ENCODE measurements around the gene RAMP3.
"Not testable (repeated sequence)": the region's sequence is repeated elsewhere in the genome, so short reads cannot be mapped to it uniquely, and the experiment has no call there.

RAMP3 gene

DNA sequence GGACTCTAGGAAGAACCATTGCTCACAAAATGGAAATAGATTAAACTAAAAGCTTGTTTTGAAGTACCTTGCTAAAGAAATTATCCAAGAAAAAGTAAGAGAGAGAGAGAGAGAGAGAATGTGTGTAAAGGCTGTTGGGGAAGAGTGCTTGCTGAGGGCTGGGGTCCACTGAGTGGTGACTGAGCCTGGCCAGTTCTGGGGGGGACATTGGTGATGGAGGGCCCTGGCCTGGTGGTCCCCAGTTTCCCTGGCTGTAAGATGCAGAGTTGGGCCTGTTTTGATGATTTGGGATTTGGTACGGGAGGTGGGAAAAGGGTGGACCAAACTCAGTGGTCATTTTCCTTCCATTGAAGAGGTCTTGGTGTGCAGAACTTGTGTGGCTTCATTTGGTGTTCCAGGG, 880 bp downstream of the RAMP3 start:
- no peak for DNase-seq

DNA sequence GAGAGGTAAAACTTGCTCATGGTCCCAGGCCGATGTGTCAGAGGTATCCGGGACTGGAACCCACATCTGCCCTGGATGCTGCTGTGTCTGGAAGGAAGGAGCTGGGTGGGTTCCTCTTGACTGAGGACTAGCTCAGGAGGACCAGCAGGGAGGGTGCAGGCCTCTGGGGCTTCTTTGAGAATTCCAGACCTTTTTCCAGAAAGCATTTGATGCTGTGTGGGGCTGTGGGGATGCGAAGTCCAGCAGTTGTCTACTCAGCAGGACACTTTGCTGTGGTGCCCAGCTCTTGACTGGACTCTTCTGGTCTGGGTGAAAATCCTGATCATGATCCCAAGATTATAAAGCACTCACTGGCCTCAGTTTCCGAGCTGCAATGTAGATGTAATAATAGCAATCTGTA, 1.7 kb downstream of the RAMP3 start:
- no peak for DNase-seq

DNA sequence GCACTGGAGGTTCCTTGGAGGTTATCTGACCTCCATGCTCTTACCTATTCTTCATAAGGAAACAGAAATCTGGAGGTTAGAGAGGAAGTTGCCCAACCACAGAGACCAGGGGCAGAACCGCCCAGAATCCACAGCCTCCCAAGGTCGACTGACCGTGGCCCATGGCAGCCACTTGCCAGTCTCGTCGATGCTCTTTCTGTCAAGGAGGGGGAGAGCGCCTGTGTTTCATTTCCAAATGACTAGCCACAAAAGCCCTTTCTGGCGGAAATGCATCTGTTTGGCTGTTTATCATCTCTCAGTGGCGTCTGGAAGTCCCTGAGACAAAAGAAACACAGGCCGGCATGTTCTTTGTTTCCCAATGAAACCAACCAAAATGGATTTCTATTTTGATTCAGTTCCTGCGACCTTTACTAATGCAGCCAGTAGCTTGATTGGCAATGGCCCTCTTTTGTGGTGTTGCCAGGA, 2.9 kb downstream of the RAMP3 start:
- no peak for DNase-seq

DNA sequence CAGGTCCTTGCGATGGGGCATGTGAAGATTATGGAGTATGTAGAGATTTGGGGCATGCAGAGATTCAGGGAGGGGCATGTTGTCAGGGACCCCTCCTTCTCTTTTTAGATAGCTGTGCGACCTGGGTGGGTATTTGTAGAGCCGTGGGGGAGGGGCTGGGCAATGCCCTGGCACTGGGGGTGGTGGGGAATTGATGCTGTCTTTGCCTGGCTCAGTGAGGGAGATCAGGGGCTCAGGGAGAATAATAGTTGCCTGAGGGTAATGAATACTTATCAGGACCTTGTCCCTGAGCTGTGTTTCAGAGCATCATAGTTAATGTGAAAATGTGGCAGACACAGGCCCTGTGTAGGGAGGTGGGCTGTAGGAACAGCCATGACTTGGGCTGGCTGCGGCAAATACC, 3.5 kb downstream of the RAMP3 start:
- no peak for DNase-seq

DNA sequence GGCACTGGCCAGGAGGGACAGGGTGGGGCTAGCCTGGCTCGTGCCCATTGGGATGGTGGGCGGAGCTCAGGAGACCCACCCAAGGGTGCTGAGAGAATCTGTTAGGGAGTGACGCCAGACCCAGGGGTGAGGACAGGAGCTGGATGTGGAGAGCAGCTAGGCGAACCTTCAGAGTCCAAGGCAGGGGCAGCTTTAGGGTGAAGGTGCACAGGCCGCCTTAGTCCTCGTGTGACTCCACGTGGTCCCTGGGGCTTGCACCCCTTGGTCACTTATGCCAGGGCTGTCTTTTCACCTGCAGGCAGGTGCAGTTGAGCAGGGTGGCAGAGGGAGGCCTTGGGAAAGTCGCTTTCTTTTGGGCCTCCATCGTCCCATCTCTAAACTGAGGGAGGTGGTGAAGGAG, 4.3 kb downstream of the RAMP3 start:
- no peak for DNase-seq

DNA sequence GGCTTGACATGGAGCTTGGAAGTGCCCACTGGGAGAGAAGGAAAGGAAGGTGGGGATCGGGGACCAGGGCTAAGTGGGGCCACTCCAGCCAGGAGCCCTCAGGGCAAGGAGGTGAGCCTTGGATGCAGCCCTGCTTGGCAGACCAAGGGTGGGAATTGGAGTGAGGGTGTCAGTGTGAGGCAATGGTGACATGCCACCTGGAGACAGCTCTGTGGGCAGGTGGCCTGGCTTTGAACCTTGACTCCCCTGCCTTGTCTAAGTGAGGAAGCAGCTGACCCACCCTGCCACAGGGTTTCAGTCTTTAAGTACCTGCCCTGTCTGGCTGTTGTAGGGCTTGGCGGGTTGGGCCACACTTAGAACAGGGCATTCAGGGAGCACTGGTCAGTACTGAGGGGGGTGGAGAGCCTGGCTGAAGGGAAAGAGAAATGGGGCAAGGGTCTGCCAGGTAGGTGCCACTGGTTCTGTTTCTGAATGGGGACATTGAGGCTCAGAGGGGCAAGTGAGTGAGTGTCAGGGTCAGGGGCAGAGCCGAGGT, 4.8 kb downstream of the RAMP3 start:
- DNase-seq: no peak

DNA sequence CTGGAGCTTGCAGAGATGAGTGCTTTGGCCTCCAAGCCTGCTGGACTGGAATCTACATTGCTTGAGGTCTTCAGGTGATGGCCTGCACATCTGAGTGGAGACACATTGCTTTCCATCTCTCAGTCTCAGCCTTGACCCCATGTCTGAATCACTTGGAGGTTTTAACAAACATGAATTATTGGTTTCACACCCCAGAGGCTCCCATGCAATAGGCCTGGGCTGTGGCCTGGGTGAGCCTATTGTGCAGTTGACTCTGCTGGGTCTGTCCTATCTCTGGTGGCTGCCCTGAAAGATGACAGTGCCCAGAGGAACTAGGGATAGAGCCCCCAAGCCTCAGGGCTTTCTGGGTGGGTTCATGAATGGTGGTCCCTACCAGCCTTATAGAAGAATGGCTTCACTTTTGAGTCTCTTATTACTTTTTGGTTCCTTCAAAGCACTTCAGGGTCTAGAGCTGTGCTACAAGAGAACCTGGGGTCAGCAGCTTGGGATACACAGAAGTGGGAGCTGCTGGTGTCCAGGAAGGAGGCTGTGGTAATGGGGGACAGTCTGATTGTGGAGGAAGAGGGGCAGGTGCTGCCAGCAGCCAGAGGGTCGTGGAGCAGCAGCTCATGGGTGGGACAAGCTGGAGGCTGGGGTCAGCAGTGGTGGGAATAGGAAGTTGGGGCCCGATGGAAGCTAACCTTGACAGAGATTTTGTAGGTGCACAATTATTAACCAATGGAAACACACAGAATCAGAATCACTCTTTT, 5.5 kb downstream of the RAMP3 start:
- DNase-seq: no peak

DNA sequence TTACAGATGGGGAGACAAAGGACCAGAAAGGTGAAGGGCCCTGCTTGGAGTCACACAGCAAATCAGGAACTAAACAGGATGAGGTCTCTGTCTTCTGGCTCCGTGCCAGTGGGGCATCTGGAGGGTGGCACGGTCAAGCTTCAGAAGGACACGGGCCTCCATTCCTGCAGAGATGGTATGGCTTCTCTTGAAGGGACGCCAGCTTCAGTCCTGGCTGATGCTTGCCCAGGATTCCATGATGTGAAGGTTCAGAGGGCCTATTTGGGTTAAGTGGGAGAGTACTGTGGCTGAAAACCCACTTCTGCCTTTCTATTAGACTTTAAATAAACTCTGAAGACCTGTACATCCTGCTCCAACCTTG, 6.1 kb downstream of the RAMP3 start:
- DNase-seq: no peak

DNA sequence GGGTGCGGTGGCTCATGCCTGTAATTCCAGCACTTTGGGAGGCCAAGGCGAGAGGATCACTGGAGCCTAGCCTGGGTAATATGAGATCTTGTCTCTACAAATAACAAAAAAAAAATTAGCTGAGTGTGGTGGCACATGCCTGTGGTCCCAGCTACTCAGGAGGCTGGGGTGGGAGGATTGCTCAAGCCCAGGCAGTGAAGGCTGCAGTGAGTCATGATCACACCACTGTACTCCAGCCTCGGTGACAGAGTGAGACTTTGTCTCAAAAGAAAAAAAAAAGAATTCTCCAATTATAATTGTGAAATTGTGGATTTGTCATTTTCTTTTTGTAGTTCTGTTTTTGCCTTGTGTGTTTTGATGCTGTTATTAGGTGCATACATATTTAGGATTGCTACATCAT, 6.7 kb downstream of the RAMP3 start:
- not testable (repeated sequence) for DNase-seq

DNA sequence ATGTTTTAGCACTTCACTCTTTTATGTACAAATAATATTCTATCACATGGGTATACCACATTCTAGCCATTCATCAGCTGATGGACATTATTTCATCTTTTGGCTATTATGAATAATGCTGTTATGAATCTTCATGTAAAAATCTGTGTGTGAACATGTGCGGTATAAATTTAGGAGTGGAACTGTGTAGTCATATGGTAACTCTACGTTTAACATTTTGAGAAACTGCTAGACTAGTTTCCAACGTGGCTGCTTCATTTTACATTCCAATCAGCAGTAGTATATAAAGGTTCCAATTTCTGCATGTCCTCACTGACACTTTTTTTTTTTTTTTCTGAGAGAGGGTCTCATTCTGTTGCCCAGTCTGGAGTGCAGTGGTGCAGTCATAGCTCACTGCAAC, 8.3 kb downstream of the RAMP3 start:
- DNase-seq: no peak

DNA sequence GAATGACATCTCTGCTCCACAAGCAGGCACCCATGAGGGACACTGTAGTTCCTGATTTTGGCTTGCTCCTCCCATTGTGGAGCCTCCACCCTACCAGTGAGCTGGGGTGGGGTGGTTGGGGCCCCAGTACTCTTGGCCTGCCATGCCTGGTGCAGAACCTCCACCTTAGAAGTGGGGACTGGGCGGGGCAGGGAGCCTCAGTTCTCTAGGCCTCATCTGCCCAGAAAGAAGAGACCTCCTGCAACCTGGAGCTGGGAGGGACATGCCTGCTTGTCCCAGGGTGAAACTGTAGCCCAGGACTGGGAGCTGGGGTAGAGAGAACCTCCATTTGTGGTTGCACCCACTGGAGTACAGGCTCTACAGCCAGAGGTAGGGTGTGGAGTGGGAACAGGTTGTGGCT, 14.4 kb downstream of the RAMP3 start:
- no peak for DNase-seq

DNA sequence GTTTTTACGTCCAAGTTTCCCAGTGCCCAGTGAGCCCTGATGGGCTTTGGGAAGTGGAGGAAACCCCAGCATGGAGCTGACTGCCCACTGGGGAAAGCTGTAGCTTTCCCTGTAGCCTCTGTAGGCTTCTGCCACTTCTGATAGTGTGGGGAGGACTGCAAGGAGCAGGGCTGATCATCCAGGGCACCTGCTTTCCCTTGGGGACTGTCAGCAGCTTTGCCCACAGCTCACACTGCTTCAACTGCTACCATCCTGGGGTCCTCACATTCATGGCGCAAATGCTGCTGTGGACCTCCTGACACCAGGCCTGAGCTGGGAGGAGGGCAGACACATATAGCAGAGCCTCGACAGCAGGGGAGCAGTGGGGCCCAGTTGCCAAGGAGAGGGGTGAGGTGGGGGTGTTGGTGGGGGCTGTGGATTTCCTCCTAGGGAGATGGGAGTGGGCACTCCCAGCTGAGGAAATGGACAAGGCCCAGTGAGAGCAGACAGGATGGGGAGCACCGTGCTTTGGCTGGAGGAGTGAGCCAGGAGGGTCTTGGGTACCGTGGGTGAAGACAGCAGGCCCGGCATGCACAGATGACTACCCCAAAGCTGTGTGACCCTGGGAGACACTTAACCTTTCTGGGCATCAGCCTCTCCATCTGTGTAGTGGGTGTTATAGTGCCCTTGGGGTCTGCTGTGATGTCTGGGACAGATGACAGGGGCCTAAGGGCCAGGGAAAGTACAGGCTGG, 16.2 kb downstream of the RAMP3 start:
- DNase-seq: no peak

DNA sequence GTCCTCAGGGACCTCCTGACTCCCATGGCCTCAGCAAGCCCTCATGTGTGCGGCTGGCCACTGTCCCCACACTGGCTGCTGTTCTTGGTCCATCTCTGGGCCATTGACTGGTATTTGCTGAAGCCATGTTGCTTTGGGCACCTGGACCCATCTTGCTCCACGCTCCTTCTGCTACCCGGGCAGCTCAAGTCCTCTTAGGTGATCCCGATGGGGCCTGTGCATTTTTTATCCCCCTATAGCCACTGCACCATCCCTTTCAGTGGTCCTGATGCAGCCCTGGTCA, 16.7 kb downstream of the RAMP3 start:
- DNase-seq: no peak

DNA sequence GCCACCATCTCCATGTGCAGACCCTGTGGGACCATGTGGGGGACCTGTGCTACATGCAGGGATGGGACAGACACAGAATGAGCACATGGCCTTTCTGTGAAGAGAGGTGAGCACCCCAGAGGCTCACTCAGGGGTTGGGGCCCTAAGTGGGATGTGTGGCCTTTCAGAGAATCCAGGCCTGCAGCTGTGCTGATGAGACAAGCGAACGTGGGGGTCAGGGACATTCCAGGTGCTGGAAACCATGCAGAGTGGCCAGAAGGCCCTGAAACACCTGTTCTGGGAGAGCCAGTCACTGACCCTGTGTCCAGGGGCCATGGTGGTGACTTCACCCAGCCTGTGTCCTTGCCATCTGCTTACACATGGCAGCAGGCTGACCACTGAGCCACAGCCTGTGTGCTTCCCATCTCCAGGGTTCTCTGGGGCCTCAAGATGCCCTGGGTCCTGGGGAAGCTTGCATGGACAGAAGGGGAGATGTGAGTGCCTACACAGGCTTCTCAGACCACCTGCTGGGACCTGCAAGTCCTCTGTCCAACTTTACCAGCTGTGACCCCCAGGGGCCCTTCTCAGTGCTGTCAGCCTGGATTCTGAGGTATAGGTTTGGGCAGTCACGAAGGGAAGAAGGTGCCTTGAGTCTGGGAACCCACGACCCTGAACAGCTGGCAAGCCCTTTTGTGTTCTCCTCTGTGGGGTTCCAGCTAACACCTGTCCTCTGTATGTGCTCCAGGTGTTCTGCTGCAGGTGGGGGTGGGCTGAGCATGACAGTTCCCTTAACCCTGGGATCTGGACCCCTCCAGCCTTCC, 17.6 kb downstream of the RAMP3 start:
- no peak for DNase-seq

DNA sequence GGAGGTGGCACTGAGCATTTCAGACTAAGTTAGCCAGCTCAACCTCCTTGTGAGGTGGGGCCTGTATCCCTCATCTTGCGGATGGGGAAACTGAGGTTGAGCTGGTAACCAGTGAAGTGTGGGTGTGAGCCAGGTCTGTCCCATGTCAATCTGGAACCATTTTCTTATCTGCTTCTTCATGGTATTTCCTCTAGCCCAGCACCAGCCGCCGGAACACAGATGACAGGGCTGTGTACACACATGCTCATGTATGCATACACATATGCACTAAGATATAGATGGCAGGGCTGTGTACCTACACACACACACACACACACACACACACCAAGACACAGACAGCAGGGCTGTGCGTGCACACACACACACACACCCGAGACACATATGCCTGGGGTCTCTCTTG, 18.5 kb downstream of the RAMP3 start:
- DNase-seq: no peak

DNA sequence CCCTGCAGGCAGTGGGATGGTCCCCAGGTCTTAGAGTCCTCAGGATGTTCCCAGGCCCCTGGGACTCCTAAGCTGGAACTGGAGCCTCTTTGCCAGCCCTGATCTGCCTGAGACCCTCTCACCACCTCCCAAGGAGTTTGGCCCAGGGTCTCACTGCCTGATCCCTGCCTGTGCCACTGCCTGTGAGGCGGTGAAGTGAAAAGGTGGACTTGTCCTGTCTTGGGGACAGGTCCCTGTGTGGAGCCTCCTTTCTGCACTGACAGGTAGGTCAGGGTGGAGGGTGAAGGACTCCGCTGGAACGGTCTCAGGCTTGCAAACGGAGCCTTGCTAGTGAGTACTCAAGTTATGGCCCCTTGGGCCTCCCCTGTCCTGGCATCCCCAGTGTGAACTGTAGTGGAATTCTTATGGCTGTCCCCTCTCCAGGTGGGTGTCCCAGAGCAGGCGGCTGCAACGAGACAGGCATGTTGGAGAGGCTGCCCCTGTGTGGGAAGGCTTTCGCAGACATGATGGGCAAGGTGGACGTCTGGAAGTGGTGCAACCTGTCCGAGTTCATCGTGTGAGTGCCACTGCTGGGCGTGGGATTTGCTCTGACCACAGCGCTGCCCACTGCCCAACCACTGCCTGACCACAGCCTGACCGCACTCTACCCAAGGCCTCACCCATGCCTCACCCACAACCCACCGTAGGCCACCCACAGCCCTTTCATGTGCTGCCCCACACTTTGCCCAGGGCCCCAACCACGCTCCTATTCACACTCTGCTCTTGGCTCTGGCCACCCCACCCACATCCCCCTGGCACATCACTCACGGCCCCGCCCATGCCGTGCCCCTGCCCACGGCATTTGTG, 19.5 kb downstream of the RAMP3 start:
- no peak for DNase-seq

DNA sequence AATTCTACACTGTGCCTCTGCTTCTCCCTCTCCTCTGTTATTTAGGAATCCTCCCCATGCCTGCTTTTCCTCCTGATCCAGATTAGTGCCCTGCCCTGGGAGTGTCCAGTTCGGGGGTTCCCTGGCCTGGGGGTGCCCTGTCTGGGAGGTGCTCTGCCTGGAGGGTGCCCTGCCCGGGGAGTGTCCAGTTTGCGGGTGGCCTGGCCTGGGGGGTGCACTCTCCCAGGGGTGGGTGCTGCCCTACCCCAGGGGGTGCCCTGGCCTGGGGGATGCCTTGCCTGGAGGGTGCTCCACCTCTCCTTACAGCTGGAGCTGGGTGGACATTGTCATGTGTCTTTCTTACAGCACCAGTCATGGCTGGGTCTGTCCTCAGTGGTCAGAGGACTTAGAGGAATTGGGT, 20.2 kb downstream of the RAMP3 start:
- DNase-seq: no peak

DNA sequence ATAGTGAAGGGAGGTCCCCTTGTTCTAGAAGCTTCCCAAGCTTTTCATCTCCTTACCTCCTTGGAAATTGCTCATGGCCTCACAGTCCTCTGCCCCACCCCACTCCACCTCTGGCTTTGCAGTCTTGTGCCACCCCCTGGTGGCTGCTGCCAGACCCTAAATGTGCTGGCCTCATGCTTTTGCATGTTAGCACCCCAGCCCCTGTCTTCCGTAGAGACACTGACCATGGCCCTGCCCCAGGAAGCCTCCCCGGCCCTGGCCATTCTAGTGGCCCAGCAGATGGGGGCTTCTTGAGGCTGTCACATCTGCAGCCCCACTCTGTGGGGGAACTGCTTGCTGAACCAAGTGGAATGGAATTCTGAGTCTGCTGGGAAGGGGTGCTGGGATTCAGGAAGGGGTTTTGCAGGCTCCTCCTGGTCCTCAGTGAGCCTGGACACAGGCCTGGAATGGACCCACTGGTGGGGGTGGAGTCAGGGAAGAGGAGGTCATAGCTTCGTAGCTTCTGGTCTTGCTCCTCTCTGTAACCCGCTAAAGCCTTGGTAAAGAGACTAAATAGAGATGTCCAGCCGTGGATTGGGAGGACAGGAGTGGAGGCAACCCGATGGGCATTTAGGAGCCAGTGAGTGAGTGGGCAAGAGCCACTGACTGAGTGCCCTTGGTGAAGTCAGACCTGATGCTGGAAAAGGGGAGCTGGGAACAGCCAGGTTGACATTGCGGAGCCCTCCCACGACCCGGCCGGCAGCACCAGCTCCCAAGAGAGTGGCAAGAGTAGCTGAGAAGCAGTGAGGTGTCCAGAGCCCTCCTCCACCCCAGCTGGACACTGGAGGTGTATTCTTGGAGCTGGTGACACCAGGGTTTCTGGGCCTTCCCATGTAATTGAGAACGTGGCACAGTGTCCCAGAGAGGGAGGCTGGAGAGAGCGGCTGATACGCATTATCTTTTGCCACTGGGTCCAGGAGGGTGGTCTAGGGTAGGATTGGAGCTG, 20.9 kb downstream of the RAMP3 start:
- DNase-seq: no peak

DNA sequence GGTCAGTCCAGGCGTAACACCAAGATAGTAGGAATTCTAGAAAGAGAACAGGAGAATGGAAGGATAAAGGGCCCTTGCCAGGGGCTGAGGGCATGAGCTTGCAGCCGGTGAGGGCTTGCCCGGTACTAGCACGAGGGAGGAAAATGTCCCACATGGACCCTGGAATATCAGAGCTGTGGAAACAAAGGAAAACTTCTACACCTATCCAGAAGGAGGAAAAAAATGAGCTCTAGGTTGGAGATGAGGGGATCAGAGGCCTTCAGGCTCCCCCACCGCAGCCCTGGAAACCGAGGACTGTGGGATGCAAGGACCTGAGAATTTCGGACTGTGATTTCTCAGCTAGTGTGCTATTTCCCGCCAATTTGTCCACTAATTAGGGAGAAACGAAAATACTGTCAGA, 22.1 kb downstream of the RAMP3 start:
- DNase-seq: no peak

DNA sequence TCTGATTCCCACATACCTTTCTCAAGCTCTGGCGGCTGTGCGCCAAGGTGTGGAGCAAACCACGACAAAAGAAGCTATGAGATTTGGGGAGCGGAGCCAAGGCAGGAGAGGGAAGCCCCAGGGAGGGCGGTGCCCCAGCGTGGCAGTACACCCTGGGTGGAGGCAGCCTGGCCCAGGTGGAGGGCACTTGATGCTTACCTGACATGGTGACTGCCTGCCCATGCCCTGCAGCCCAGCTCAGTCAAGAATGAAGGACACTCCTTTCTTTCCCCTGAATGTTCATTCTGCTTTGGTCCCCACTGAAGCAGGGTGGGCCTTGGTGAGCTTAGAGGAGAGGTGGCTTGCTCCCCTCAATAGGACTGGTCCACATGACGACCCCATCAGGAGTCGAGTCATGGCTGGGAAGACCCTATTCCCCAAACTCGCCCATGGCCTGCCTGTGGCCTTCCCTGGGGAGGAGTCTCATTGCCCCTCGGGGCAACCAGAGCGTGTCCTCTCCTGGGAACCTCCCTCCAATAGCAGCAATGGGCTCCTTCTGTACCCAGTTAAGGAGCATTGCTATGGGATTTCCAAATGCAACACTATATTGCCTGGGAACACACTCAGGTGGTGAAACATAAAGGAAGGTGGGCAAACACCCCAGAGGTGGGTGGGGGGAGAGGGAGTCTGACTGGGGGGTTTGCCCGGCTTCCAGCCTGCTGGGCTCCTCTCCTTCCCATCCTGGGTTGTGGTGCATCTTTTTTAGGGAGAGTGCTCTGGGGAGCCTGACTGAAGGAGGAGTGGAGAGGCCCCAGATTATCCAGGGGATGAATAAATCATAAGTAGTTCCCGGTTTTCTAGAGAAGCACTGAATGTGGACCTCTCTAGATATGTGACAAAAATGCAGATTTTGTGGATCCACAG, 22.7 kb downstream of the RAMP3 start:
- no peak for DNase-seq

All from GDM1 (cell line).